SK-N-SH (cell line): ENCODE measurements around the gene OGFR. TPM values are rescaled to one million over a fixed set of nuclear protein-coding genes. Genes with fewer than 3 reads are reported as not detected.

ENCODE experiments used
- CTCF ChIA-PET: fragments of 300-600, 350-600 bp; formaldehyde crosslinking; extraction: SDS; loops from one replicate; lab custom pipeline; 2021; lab: Yijun Ruan, JAX
- POLR2A ChIA-PET: fragments of 350-600 bp; sonication (Branson Sonifier 250); formaldehyde crosslinking; extraction: SDS; loops from one replicate; lab custom pipeline; 2020; ENCODE audit warnings: antibody characterized with exemption, inconsistent platforms; lab: Yijun Ruan, JAX
- DNase-seq: peaks from one replicate; pipeline ENCODE4 v3.0.0; 2012
- H2AFZ ChIP-seq: fragments of 200-600 bp; sonication (generic); 2 replicates; pipeline ENCODE4 v1.8.1; 2016; ENCODE audit warnings: antibody characterized with exemption, mild to moderate bottlenecking, low read depth
- H3F3A ChIP-seq: fragments of 200-600 bp; sonication (generic); replicated peaks from 2 replicates; pipeline ENCODE3; 2016; ENCODE audit warnings: antibody characterized with exemption, mild to moderate bottlenecking; ENCODE audit not compliant: insufficient read depth
- H3K27ac ChIP-seq, 2 experiments: fragments of 200-500 bp in 1 of 2; fragments of 200-600 bp in 1 of 2; sonication (Bioruptor generic) in 1 of 2; sonication (generic), shearing (Covaris generic) in 1 of 2; 2 replicates each; pipeline versions ENCODE4 v1.5.1 to v1.6.1; 2014 to 2016; ENCODE audit warnings: low read depth in 2 of 2, inconsistent platforms in 1 of 2, low read length in 1 of 2, mild to moderate bottlenecking in 1 of 2, mixed read lengths in 1 of 2
- H3K27me3 ChIP-seq: fragments of 200-600 bp; sonication (generic), shearing (Covaris generic); 2 replicates; pipeline ENCODE4 v1.6.1; 2016; ENCODE audit warnings: mixed run types; ENCODE audit not compliant: insufficient read depth
- H3K36me3 ChIP-seq, 2 experiments: fragments of 200-500 bp in 1 of 2; fragments of 200-600 bp in 1 of 2; sonication (Bioruptor generic) in 1 of 2; sonication (generic) in 1 of 2; replicated peaks in 1 of 2; 2 replicates each; pipeline versions ENCODE3 to v1.5.1; 2014 to 2016; ENCODE audit warnings: low read length in 1 of 2, mild to moderate bottlenecking in 1 of 2; ENCODE audit not compliant: insufficient read depth in 2 of 2, control insufficient read depth in 1 of 2
- H3K4me1 ChIP-seq, 2 experiments: fragments of 200-500 bp in 1 of 2; fragments of 200-600 bp in 1 of 2; sonication (Bioruptor generic) in 1 of 2; sonication (generic), shearing (Covaris generic) in 1 of 2; 2 replicates each; pipeline versions ENCODE4 v1.5.1 to v1.6.1; 2014 to 2016; ENCODE audit warnings: low read depth in 1 of 2, low read length in 1 of 2, mixed run types in 1 of 2; ENCODE audit not compliant: insufficient read depth in 2 of 2, control insufficient read depth in 1 of 2
- H3K4me2 ChIP-seq: fragments of 200-600 bp; sonication (generic), shearing (Covaris generic); 2 replicates; pipeline ENCODE4 v1.6.1; 2017; ENCODE audit warnings: mixed run types
- H3K4me3 ChIP-seq, 2 experiments: fragments of 200-500 bp in 1 of 2; fragments of 200-600 bp in 1 of 2; sonication (Bioruptor generic) in 1 of 2; sonication (generic), shearing (Covaris generic) in 1 of 2; 2 replicates each; pipeline versions ENCODE4 v1.5.1 to v1.8.1; 2014 to 2016; ENCODE audit warnings: low read depth in 2 of 2, inconsistent platforms in 1 of 2, low read length in 1 of 2, mild to moderate bottlenecking in 1 of 2, mixed read lengths in 1 of 2, moderate library complexity in 1 of 2
- H3K79me2 ChIP-seq: fragments of 200-600 bp; sonication (generic); 2 replicates; pipeline ENCODE4 v1.8.1; 2017; ENCODE audit warnings: mild to moderate bottlenecking; ENCODE audit not compliant: insufficient read depth
- H3K9ac ChIP-seq: fragments of 200-600 bp; sonication (generic); 2 replicates; pipeline ENCODE4 v1.6.1; 2017; ENCODE audit warnings: mixed run types
- H3K9me2 ChIP-seq: fragments of 200-600 bp; sonication (generic); 2 replicates; pipeline ENCODE4 v1.6.1; 2017; ENCODE audit warnings: mixed run types
- H3K9me3 ChIP-seq: fragments of 200-600 bp; sonication (generic); 2 replicates; pipeline ENCODE4 v1.6.1; 2017; ENCODE audit warnings: mixed run types, mild to moderate bottlenecking, moderate library complexity
- H4K20me1 ChIP-seq: fragments of 200-600 bp; sonication (generic); 2 replicates; pipeline ENCODE4 v1.6.1; 2017; ENCODE audit warnings: mild to moderate bottlenecking, mixed run types; ENCODE audit not compliant: insufficient read depth
- ELF1 ChIP-seq: IDR thresholded peaks from 2 replicates; pipeline ENCODE4 v1.4.0; 2012
- EP300 ChIP-seq, 2 experiments: IDR thresholded peaks; 2 replicates each; pipeline versions ENCODE4 v1.4.0 to v1.6.1; 2012; ENCODE audit warnings: borderline replicate concordance in 1 of 2, low read depth in 1 of 2, low read length in 1 of 2
- GABPA ChIP-seq: IDR thresholded peaks from 2 replicates; pipeline ENCODE4 v1.4.0; 2012; ENCODE audit warnings: low read depth, mild to moderate bottlenecking
- GATA2 ChIP-seq: sonication (generic); formaldehyde crosslinking; IDR thresholded peaks from 2 replicates; pipeline ENCODE4 v1.5.0; 2020; ENCODE audit warnings: mild to moderate bottlenecking, missing genetic modification reagents
- JUND ChIP-seq: IDR thresholded peaks from 2 replicates; pipeline ENCODE4 v1.4.0; 2012
- MEF2A ChIP-seq: IDR thresholded peaks from 2 replicates; pipeline ENCODE4 v1.4.0; 2012; ENCODE audit warnings: low read depth, borderline replicate concordance
- MXI1 ChIP-seq: IDR thresholded peaks from 2 replicates; pipeline ENCODE4 v1.6.1; 2012; ENCODE audit warnings: mild to moderate bottlenecking, low read depth, low read length, improper control_type of control experiment
- POLR2AphosphoS5 ChIP-seq: IDR thresholded peaks from 2 replicates; pipeline ENCODE4 v1.6.1; 2012; ENCODE audit warnings: low read depth, low read length
- RCOR1 ChIP-seq: fragments of 150-350 bp; IDR thresholded peaks from 2 replicates; pipeline ENCODE4 v1.6.1; 2017; ENCODE audit warnings: antibody characterized with exemption, low read length
- RFX5 ChIP-seq: IDR thresholded peaks from 2 replicates; pipeline ENCODE4 v1.6.1; 2012; ENCODE audit warnings: mild to moderate bottlenecking, improper control_type of control experiment, low read length
- RXRA ChIP-seq: IDR thresholded peaks from 2 replicates; pipeline ENCODE4 v1.4.0; 2012; ENCODE audit warnings: low read depth, mild to moderate bottlenecking, borderline replicate concordance
- SMC3 ChIP-seq: IDR thresholded peaks from 2 replicates; pipeline ENCODE4 v1.6.1; 2012; ENCODE audit warnings: low read depth, low read length, improper control_type of control experiment
- TAF1 ChIP-seq: IDR thresholded peaks from 2 replicates; pipeline ENCODE4 v1.6.1; 2012; ENCODE audit warnings: low read depth, mild to moderate bottlenecking, low read length, moderate library complexity, borderline replicate concordance
- USF2 ChIP-seq: fragments of 150-350 bp; IDR thresholded peaks from 2 replicates; pipeline ENCODE4 v1.6.1; 2017; ENCODE audit warnings: antibody characterized with exemption, low read length, low read depth, borderline replicate concordance
- WGBS: methylation state at CpG from one replicate; pipeline ENCODE4 v1.1.6; 2017; ENCODE audit warnings: low lambda C conversion rate; 5-methylcytosine and 5-hydroxymethylcytosine counted together
- polyA plus RNA-seq, 3 experiments: library from polyadenylated mRNA; depleted of rRNA; stranded (reverse); fragments of >200 nt; gene quantifications; 2 replicates each; pipeline ENCODE4 v1.2.3, GENCODE V29; 2012
- TF ChIP-seq, protein P1 (sequence below): IDR thresholded peaks from 2 replicates; pipeline ENCODE4 v1.4.0; 2012; ENCODE audit warnings: low read depth, borderline replicate concordance
- TF ChIP-seq, protein P2 (sequence below): fragments of 150-350 bp; IDR thresholded peaks from 2 replicates; pipeline ENCODE4 v1.6.1; 2016; ENCODE audit warnings: mild to moderate bottlenecking, low read depth, low read length
- TF ChIP-seq, protein P3 (sequence below): IDR thresholded peaks from 2 replicates; pipeline ENCODE4; 2012

The OGFR gene
- polyA plus RNA-seq, 1 of the 3 experiments (the other 2 are of a cell fraction) = 60.8 TPM

- ChIA-PET CTCF (interaction anchor here (1.8 to 9.4 kb wide), 4 partner anchors 13 to 295 kb away, joined by 8 to 162 read pairs (median 10); no protein-coding TSS in a partner anchor), POLR2A (interaction anchor here (1.3 kb wide), 1 partner anchor 13 kb away, joined by 3 read pairs; no protein-coding TSS in a partner anchor)
- Histone ChIP-seq H3K4me1 (peaks cover 22% of the 10 kb centered on the region in 2 experiments; a peak in 3 of 4 replicates), H3K27me3 (no peaks in the 10 kb centered on the region), H3K9me3 (no peaks in the 10 kb centered on the region), H4K20me1 (0 out of 2 replicates have a peak, but pooled peaks cover 8% of the 10 kb centered on the region), H3K79me2 (peaks cover 17% of the 10 kb centered on the region), H3K4me2 (peak overlapping the region; percentile 92), H2AFZ (peak overlapping the region; percentile 94), H3K36me3 (peaks cover 14 to 23% of the 10 kb centered on the region in 2 experiments), H3F3A (peaks cover 30% of the 10 kb centered on the region), H3K9ac (peak overlapping the region; percentile 63), H3K9me2 (no peaks in the 10 kb centered on the region), H3K27ac (peak overlapping the region; percentile 71 to 80), H3K4me3 (peak overlapping the region; percentile 64 to 74)
- TF ChIP-seq POLR2AphosphoS5 (peak; percentile 26; the same call in 1 of the 2 replicates), MXI1 (0 out of 2 replicates have a peak, but pooled peaks have one; percentile 39), RCOR1 (peak; percentile 11; the same call in 1 of the 2 replicates), GATA2 (0 out of 2 replicates have a peak, but pooled peaks have one; percentile 21), MEF2A (no peak)
- peak; percentile 79 for DNase-seq
- 7% methylated on average over 38 of the region's 68 CpGs for WGBS
These were observed 9.4 kb upstream of the OGFR start for GRCh38 chr20:62795023-62795761.

GRCh38 chr20:62796699-62797491 lies 7.7 kb upstream of the OGFR start:
- Histone ChIP-seq H3K9me3 (no peaks in the 10 kb centered on the region), H3K4me1 (peaks cover 19% of the 10 kb centered on the region in 2 experiments; a peak in 3 of 4 replicates), H3K9me2 (no peaks in the 10 kb centered on the region), H2AFZ (no peak overlapping the region), H3K4me2 (peak overlapping the region; percentile 97), H3F3A (peaks cover 23% of the 10 kb centered on the region), H3K9ac (peak overlapping the region; percentile 67; the same call in 1 of the 2 replicates), H3K79me2 (peaks cover 17% of the 10 kb centered on the region), H4K20me1 (0 out of 2 replicates have a peak, but pooled peaks cover 8% of the 10 kb centered on the region), H3K36me3 (peaks cover 19 to 35% of the 10 kb centered on the region in 2 experiments), H3K27me3 (no peaks in the 10 kb centered on the region), H3K4me3 (peak overlapping the region; percentile 64 to 74), H3K27ac (peak overlapping the region in 1 of 2 experiments; percentile 77; a peak in 1 of 4 replicates)
- CTCF ChIA-PET = interaction anchor here (0.6 to 3.6 kb wide), 5 partner anchors 11 to 297 kb away, joined by 3 to 13 read pairs (median 3); no protein-coding TSS in a partner anchor
- WGBS = 19% methylated on average over 18 of the region's 53 CpGs
- POLR2A ChIA-PET = interaction anchor here (1.0 kb wide), 1 partner anchor 18 kb away, joined by 3 read pairs; no protein-coding TSS in a partner anchor
- no peak for DNase-seq
- TF ChIP-seq USF2 = no peak
- no peak for TF ChIP-seq GABPA
- no peak for TF ChIP-seq JUND
- no peak for TF ChIP-seq RXRA
- TF ChIP-seq EP300 (IDR thresholded peaks at IDR 0.05; ENCODE audit: borderline replicate concordance in 1 of 2, low read depth in 1 of 2, low read length in 1 of 2) = no peak
- no peak for TF ChIP-seq MEF2A
- TF ChIP-seq, protein P1, sequence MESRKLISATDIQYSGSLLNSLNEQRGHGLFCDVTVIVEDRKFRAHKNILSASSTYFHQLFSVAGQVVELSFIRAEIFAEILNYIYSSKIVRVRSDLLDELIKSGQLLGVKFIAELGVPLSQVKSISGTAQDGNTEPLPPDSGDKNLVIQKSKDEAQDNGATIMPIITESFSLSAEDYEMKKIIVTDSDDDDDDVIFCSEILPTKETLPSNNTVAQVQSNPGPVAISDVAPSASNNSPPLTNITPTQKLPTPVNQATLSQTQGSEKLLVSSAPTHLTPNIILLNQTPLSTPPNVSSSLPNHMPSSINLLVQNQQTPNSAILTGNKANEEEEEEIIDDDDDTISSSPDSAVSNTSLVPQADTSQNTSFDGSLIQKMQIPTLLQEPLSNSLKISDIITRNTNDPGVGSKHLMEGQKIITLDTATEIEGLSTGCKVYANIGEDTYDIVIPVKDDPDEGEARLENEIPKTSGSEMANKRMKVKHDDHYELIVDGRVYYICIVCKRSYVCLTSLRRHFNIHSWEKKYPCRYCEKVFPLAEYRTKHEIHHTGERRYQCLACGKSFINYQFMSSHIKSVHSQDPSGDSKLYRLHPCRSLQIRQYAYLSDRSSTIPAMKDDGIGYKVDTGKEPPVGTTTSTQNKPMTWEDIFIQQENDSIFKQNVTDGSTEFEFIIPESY = no peak
- TF ChIP-seq, protein P2, sequence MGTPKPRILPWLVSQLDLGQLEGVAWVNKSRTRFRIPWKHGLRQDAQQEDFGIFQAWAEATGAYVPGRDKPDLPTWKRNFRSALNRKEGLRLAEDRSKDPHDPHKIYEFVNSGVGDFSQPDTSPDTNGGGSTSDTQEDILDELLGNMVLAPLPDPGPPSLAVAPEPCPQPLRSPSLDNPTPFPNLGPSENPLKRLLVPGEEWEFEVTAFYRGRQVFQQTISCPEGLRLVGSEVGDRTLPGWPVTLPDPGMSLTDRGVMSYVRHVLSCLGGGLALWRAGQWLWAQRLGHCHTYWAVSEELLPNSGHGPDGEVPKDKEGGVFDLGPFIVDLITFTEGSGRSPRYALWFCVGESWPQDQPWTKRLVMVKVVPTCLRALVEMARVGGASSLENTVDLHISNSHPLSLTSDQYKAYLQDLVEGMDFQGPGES = no peak
- TF ChIP-seq SMC3 = no peak
- no peak for TF ChIP-seq RCOR1
- no peak for TF ChIP-seq ELF1
- TF ChIP-seq RFX5 = no peak
- TF ChIP-seq TAF1 = no peak
- no peak for TF ChIP-seq POLR2AphosphoS5
- TF ChIP-seq, protein P3, sequence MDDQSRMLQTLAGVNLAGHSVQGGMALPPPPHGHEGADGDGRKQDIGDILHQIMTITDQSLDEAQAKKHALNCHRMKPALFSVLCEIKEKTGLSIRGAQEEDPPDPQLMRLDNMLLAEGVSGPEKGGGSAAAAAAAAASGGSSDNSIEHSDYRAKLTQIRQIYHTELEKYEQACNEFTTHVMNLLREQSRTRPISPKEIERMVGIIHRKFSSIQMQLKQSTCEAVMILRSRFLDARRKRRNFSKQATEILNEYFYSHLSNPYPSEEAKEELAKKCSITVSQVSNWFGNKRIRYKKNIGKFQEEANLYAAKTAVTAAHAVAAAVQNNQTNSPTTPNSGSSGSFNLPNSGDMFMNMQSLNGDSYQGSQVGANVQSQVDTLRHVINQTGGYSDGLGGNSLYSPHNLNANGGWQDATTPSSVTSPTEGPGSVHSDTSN = no peak
